Activated naive CD8-positive, alpha-beta T cell treated with anti-CD3 and anti-CD28 coated beads for 36 hours (primary cell): Measurements from ENCODE around the gene CCDC177. TPM values are rescaled to one million over a fixed set of nuclear protein-coding genes. Genes with fewer than 3 reads are reported as not detected.

ENCODE experiments used
- DNase-seq: peaks from one replicate; pipeline ENCODE4 v3.0.0; 2021
- H3K27ac Mint-ChIP-seq: one replicate; pipeline ENCODE4 v1.8.0; 2022; ENCODE audit warnings: mild to moderate bottlenecking, moderate library complexity, mixed read lengths
- H3K27me3 Mint-ChIP-seq: one replicate; pipeline ENCODE4 v1.8.0; 2022; ENCODE audit warnings: mild to moderate bottlenecking, mixed read lengths
- H3K36me3 Mint-ChIP-seq: one replicate; pipeline ENCODE4 v1.8.0; 2021; ENCODE audit warnings: mild to moderate bottlenecking, mixed read lengths
- H3K4me1 Mint-ChIP-seq: one replicate; pipeline ENCODE4 v1.8.0; 2021; ENCODE audit warnings: mixed read lengths
- H3K4me3 Mint-ChIP-seq: one replicate; pipeline ENCODE4 v1.8.0; 2022; ENCODE audit warnings: mild to moderate bottlenecking, moderate library complexity, mixed read lengths
- H3K9me3 Mint-ChIP-seq: one replicate; pipeline ENCODE4 v1.8.0; 2022; ENCODE audit warnings: mixed read lengths
- total RNA-seq, 2 experiments: library from RNA; stranded (reverse); gene quantifications; one replicate each; pipeline ENCODE4 v1.2.3, GENCODE V29; 2021

CCDC177 gene
- total RNA-seq, 2 experiments from 2014 or later, result not detected

DNA sequence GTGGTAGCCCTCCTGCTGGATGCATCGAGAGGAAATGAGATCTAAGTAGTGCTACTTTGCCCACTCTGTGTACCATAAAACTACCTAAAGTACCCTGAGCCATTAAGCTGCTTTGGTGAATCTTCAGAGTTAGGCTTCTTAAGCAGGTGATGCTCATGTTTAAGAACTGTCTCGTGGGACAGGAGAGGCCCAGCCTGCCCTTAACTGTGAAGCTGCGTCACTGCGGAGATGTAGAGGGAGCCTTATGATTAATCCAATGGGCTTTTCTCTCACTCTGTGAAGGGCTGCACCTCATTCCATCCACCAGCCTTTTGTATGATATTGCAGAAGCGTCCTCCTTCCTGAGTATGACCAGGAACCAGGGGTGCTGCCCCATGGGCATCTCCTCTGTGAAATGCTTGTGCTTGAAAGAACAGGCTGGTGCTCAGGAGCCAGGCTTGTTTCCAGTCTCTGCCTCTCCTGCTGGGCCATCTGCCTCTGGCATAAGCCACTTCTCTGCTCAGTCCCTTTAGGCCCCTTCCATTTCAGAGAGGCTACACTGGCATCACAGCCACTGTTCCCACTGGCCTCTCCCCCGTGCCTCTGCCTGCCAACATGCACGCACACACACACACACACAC, 6.8 kb upstream of the CCDC177 start:
- H3K9me3 Mint-ChIP-seq, result no peaks in the 10 kb centered on the region
- H3K4me1 Mint-ChIP-seq, result peaks cover 2% of the 10 kb centered on the region
- no peak for DNase-seq
- no peak overlapping the region for H3K4me3 Mint-ChIP-seq
- H3K27me3 Mint-ChIP-seq, result peaks cover 14% of the 10 kb centered on the region
- no peaks in the 10 kb centered on the region for H3K36me3 Mint-ChIP-seq
- no peak overlapping the region for H3K27ac Mint-ChIP-seq

DNA sequence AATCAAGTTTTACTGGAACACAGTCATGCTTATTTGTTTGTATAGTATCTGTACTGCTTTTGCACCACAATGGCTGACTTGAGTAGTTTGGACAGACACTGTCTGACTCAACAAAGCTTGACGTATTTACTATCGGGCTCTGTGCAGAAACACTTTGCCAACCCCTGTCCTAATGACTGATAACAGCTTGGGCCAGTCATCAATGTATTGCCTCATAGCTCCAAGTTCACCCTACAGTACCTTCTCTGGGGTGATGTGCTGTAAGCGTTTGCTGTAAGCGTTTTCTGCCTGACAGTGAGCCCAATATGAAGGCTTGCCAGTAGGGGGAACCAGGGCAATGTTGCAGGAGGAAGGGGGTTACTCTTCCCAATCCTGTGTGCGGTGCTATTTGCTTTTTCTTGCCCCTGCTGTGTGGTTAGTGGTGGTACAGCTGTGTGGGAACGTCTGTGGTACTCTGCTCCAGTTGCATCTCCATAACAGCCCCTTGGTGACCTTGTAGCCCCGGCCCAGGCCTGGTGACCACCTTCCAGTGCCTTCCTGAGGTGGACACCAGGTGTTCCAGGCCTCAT, 5.4 kb upstream of the CCDC177 start:
- peaks cover 2% of the 10 kb centered on the region for H3K4me1 Mint-ChIP-seq
- no peak for DNase-seq
- H3K27me3 Mint-ChIP-seq, result peaks cover 25% of the 10 kb centered on the region
- H3K27ac Mint-ChIP-seq, result no peak overlapping the region
- H3K9me3 Mint-ChIP-seq, result no peaks in the 10 kb centered on the region
- H3K36me3 Mint-ChIP-seq, result no peaks in the 10 kb centered on the region
- H3K4me3 Mint-ChIP-seq, result no peak overlapping the region

DNA sequence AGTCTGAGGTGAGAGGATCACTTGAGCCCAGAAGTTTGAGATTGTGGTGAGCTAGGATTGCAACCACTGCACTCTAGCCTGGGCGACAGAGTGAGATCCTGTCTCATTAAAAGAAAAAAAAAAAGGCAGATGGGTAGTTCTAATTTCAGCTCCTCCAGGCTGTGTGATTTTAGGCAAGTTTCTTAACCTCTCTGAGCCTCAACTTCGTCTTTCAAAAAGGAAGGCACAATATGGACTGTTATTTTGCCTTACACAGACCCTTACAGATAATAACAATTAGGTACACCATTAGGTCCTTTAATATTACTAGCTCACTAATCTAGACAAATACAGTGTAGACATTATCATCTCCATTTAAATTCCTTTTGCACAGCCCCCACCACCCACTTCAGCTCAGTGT, 4.8 kb upstream of the CCDC177 start:
- Mint-ChIP-seq H3K27ac (no peak overlapping the region), H3K9me3 (no peaks in the 10 kb centered on the region), H3K4me3 (no peak overlapping the region), H3K4me1 (peaks cover 3% of the 10 kb centered on the region), H3K27me3 (peaks cover 31% of the 10 kb centered on the region), H3K36me3 (no peaks in the 10 kb centered on the region)
- no peak for DNase-seq

DNA sequence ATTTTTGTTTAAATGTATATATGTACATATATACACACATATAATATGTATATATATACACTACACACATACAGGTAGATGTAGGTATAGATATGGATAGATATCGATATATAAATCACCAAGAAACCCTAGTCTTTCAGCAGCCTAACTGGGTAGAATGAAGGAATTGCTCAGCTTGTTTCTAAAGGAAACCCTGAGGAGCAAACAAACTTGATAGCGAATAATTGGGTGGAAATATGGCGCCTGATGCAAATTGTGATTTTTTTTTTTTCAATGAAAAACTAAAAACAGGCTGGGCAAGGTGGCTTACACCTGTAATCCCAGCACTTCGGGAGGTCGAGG, 254 bp upstream of the CCDC177 start:
- H3K4me1 Mint-ChIP-seq, result peaks cover 9% of the 10 kb centered on the region
- no peak for DNase-seq
- no peak overlapping the region for H3K27ac Mint-ChIP-seq
- no peaks in the 10 kb centered on the region for H3K36me3 Mint-ChIP-seq
- peak overlapping the region; percentile 79 for H3K4me3 Mint-ChIP-seq
- H3K27me3 Mint-ChIP-seq, result peaks cover 65% of the 10 kb centered on the region
- H3K9me3 Mint-ChIP-seq, result no peaks in the 10 kb centered on the region

DNA sequence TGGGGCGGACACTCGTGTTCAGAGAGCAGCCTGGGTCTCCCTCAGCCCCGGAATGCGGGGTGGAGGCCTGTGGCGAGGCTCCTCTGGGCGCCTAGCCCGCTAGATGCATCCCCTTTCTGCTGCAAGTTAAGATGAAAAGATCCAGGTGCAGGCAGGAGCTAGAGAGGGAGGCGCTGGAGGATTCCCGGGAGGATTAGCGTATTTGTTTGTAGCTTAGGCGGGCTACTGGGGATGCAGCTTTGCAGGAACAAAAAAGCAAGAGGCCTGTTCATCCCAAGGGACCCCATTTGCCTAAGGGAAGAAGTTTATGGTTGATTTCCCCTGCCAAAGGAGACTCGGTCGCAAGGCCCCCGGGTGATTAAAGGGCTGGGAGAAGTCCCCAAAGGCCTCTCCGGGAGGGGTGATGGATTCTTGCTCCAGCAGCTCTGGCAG, 824 bp downstream of the CCDC177 start:
- H3K4me3 Mint-ChIP-seq, result peak overlapping the region; percentile 22
- no peaks in the 10 kb centered on the region for H3K9me3 Mint-ChIP-seq
- DNase-seq, result no peak
- H3K27ac Mint-ChIP-seq, result no peak overlapping the region
- peaks cover 76% of the 10 kb centered on the region for H3K27me3 Mint-ChIP-seq
- H3K36me3 Mint-ChIP-seq, result no peaks in the 10 kb centered on the region
- H3K4me1 Mint-ChIP-seq, result peaks cover 9% of the 10 kb centered on the region

DNA sequence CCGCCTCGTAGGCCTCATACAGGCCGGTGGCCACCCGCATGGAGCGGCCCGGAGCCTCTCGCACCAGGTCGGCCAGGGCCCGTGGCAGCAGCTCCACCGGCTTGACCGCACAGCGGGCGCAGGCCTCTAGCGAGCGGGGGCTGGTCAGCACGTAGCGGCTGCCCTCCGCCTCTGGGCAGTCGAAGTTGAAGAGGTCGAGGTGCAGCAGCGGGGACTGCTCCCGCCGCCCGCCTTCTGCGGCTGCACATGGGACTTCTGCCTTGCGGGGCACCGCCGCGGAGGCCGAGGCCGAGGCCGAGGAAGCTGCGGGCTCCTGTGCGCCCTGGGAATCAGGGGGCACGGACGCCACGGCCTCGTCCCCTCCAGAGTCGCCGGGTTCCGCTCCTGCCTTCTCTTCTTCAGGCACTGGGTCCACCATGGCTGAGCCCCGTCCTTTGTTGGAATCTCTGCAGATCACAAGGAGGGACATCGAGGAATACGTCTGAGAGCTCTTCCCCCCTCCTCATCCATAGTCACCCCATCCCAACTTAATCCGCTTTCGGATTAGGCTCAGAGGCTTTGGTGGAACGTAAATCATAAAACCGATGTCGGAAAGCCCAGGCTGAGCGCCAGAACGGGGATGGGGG, 1.4 kb downstream of the CCDC177 start:
- Mint-ChIP-seq H3K36me3 (no peaks in the 10 kb centered on the region), H3K27me3 (peaks cover 77% of the 10 kb centered on the region), H3K9me3 (no peaks in the 10 kb centered on the region), H3K4me3 (peak overlapping the region; percentile 22), H3K27ac (no peak overlapping the region), H3K4me1 (peaks cover 9% of the 10 kb centered on the region)
- peak; percentile 12 for DNase-seq

DNA sequence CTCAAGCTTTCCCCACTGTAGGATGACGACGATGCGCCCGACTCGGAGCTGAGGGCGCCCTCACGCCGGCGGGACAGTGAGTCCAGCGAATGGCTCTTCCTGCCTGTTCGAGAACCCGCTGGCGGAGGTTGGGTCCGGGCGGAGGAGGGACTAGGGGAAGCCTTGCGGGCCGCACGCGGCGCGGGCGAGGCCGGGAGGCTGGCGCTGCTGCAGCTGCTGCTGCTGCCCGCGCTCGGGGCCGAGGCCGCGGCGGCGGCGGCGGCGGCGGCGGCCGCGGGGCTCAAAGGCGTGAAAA, 1.9 kb downstream of the CCDC177 start:
- no peaks in the 10 kb centered on the region for H3K36me3 Mint-ChIP-seq
- peaks cover 82% of the 10 kb centered on the region for H3K27me3 Mint-ChIP-seq
- H3K9me3 Mint-ChIP-seq, result no peaks in the 10 kb centered on the region
- H3K4me3 Mint-ChIP-seq, result no peak overlapping the region
- DNase-seq, result no peak
- H3K4me1 Mint-ChIP-seq, result peaks cover 9% of the 10 kb centered on the region
- no peak overlapping the region for H3K27ac Mint-ChIP-seq

DNA sequence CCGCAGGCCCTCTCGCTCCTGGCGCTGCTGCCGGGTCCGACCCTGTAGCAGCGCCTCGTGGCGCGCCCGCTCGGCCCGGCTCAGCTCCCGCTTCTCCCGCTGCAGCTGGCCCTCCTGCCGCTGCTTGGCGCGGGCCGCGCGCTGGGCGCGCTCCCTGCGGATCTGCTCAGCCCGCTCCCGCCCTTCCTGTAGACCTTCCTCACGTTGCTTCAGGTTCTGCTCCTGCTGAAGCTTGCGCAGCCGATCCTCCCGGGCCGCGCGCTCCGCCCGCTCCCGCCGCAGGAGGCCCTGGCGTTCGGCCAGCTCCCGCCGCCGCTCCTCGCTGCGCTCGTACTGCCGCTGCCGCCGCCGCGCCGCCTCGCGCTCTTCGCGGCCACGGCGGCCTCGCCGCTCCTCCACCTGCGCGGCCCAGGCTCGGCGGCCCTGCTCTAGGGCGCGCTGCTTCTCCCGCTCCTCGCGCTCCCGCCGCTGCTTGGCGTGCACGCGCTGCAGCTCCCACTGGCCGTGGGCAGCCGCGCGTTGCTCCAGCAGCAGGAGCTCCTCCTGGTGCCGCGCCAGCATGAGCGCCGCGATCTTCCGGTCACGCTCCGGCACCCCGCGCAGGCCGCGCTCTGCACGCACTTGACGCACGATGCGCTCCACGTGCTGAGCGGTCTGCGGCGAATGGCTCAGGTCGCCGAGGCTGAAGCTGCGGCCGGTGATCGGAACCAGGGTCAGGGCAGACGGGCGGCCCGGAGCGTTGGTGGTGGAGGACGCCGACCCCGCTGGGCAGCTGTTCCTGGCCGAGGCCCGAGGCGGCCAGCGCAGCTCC, 2.4 kb downstream of the CCDC177 start:
- H3K4me1 Mint-ChIP-seq, result peaks cover 9% of the 10 kb centered on the region
- H3K4me3 Mint-ChIP-seq, result peak overlapping the region; percentile 25
- H3K36me3 Mint-ChIP-seq, result no peaks in the 10 kb centered on the region
- peaks cover 86% of the 10 kb centered on the region for H3K27me3 Mint-ChIP-seq
- peak; percentile 38 for DNase-seq
- no peaks in the 10 kb centered on the region for H3K9me3 Mint-ChIP-seq
- H3K27ac Mint-ChIP-seq, result no peak overlapping the region

DNA sequence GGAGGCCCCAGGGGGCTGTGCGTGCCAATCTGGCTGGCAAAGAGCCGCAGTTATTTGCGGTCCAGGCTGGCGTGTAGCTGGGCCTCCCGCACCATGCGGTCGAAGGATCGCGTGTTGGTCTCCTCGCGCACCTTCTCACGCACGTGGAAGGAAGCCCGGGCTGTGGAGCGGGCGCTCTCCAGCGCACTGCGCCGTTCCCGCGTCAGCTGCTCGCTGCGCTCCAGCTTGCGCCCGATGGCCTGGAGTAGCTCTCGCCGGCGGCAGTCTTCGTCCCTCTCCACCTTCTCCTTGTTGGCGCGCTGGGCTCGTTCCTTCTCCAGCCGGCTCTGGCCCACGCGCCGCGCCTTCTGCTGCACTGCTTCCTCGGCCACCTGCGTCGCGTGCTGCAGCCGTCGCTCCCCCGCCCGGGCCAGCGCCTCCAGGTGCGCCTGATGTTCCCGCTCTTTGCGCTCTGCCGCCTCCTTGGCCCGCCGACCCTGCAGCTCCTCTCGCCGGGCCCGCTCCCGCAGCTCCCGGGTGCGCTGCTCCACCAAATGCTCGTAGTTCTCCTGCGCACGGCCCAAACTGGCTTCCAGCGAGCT, 3.1 kb downstream of the CCDC177 start:
- H3K27me3 Mint-ChIP-seq, result peaks cover 80% of the 10 kb centered on the region
- peak; percentile 11 for DNase-seq
- no peak overlapping the region for H3K27ac Mint-ChIP-seq
- no peaks in the 10 kb centered on the region for H3K9me3 Mint-ChIP-seq
- peaks cover 9% of the 10 kb centered on the region for H3K4me1 Mint-ChIP-seq
- no peak overlapping the region for H3K4me3 Mint-ChIP-seq
- H3K36me3 Mint-ChIP-seq, result no peaks in the 10 kb centered on the region

DNA sequence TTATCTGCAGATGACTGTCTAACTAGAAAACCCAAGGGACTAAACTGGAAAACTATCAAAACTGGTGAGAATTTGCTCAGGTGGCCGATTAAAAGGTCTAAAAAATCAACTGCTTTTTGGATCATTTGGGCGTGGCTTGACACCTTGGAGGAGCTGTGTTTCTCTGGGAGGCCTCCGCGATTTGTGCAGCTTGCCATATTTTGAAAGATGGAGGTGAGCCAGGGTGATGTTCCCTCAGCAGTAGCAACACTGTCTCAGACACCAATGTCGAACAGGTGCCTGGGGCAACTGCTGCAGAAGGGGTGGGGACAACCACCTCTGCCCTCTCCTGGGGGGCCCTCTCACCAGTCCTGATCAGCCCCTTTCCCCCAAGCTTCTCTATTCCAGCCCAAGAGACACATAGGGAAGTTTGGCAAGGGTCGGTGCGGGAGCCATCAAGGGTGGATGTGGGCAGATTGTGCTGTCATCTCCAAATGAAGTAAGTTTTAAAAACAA, 3.8 kb downstream of the CCDC177 start:
- no peaks in the 10 kb centered on the region for H3K36me3 Mint-ChIP-seq

DNA sequence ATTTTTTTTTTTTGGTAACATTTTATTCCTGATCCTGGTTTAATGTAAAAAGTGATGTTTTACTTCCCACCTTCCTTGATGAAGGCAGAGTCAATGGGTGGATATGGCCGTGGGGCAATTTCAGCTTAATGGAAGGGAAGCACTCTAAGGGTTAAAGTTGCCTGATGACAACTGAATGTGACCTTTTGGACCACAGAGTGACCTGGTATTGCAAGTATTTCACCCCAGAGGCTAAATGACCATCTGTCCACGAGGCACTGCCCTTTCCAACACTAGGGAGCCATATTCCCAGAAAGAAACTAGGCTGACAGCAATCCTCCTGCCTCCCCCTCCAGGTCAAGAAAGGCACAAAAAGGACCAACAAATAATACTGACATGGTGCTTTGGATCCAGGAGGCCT, 4.8 kb downstream of the CCDC177 start:
- Mint-ChIP-seq H3K4me3 (no peak overlapping the region), H3K27me3 (peaks cover 66% of the 10 kb centered on the region), H3K4me1 (peaks cover 9% of the 10 kb centered on the region), H3K36me3 (no peaks in the 10 kb centered on the region), H3K27ac (no peak overlapping the region), H3K9me3 (no peaks in the 10 kb centered on the region)
- no peak for DNase-seq

More for the DNA sequence above, 3.8 kb downstream of the CCDC177 start:
- no peak for DNase-seq
- H3K9me3 Mint-ChIP-seq, result no peaks in the 10 kb centered on the region
- H3K4me1 Mint-ChIP-seq, result peaks cover 9% of the 10 kb centered on the region
- H3K4me3 Mint-ChIP-seq, result no peak overlapping the region
- peaks cover 75% of the 10 kb centered on the region for H3K27me3 Mint-ChIP-seq
- no peak overlapping the region for H3K27ac Mint-ChIP-seq

DNA sequence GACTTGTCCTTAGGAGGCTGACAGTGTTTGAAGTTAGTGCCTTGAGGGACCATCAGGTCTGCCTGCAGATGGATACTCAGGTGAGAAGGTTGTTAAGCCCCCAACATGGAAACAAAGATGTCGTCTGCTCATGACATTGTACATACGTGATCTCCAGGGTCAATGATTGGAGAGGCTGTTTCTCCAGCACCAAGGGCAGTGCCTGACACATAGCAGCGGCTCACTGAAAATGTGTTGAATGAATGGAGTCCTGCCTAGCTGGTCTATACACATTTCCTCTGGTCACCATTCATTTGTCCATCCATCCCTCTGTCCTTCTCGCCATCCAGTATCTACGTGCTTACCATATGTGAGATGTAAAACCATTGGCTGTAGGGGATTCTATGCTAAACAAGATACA, 7.1 kb downstream of the CCDC177 start:
- Mint-ChIP-seq H3K9me3 (no peaks in the 10 kb centered on the region), H3K27me3 (peaks cover 61% of the 10 kb centered on the region), H3K27ac (no peak overlapping the region), H3K4me3 (no peak overlapping the region), H3K36me3 (no peaks in the 10 kb centered on the region), H3K4me1 (no peaks in the 10 kb centered on the region)
- no peak for DNase-seq

DNA sequence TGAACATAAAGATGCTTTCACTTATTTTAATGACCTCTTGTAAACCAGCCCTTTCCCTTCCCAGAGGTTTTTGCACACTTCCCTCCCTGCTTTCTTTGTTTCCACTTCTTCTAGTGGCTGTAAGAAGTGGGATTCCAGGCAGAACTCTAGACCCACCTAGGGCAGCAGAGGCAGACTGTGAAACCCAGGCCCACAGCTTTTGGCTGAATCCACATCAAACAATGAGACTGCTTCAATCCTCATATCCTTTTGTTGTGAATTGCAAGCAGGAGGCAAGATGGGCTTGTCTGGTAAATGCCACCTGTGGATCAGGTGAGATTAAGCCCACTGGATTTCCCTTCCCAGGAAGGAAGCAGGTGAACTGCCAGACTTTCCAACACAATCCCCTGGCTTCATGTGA, 12.8 kb downstream of the CCDC177 start:
- H3K4me1 Mint-ChIP-seq, result no peaks in the 10 kb centered on the region
- H3K4me3 Mint-ChIP-seq, result no peak overlapping the region
- no peak overlapping the region for H3K27ac Mint-ChIP-seq
- H3K9me3 Mint-ChIP-seq, result no peaks in the 10 kb centered on the region
- H3K27me3 Mint-ChIP-seq, result peaks cover 45% of the 10 kb centered on the region
- no peaks in the 10 kb centered on the region for H3K36me3 Mint-ChIP-seq
- no peak for DNase-seq

DNA sequence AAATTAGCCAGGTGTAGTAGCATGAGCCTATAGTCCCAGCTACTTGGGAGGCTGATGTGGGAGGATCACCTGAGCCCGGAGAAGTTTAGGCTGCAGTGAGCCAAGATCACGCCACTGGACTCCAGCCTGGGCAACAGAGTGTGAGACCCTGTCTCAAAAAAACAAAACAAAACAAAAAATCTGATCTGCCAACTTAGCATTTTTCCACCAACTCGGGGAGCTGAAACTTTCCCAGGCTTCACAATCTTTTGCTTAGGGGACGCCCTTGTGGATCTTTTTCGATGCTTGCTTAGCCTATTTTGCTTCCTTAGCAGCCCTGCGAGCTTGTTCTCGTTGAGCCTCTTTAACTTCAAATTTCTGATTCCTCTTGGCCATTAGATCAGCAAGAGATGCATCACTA, 13.8 kb downstream of the CCDC177 start:
- H3K36me3 Mint-ChIP-seq, result no peaks in the 10 kb centered on the region
- peaks cover 45% of the 10 kb centered on the region for H3K27me3 Mint-ChIP-seq
- no peak overlapping the region for H3K4me3 Mint-ChIP-seq
- DNase-seq, result no peak
- H3K4me1 Mint-ChIP-seq, result no peaks in the 10 kb centered on the region
- no peak overlapping the region for H3K27ac Mint-ChIP-seq
- H3K9me3 Mint-ChIP-seq, result no peaks in the 10 kb centered on the region

DNA sequence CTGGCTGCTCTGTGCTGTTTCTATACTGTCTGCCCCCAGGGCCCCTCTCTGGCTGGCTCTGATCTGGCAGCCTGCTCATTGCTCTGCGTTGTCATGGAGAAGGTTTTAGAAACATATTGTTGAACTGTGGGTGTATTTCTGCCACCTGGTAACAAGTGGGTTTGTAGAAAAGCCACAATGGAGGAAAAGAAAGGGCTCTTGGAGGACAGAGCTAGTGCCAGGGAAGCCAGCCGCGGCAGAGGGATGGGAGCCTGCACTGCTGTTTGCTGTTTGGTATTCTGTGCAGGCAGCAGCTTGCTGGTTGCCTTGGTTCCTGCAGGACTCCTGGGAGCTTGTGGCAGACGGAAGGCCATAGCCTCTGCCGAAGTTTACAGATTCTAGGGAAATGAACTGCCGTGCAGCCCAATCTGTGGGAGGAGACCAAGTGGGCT, 15.1 kb downstream of the CCDC177 start:
- no peak for DNase-seq
- peaks cover 42% of the 10 kb centered on the region for H3K27me3 Mint-ChIP-seq
- H3K4me3 Mint-ChIP-seq, result no peak overlapping the region
- no peaks in the 10 kb centered on the region for H3K4me1 Mint-ChIP-seq
- no peak overlapping the region for H3K27ac Mint-ChIP-seq
- no peaks in the 10 kb centered on the region for H3K36me3 Mint-ChIP-seq
- H3K9me3 Mint-ChIP-seq, result no peaks in the 10 kb centered on the region
